GM13977 (cell line): Measurements from ENCODE around the gene XRN2.

Experiments
- DNase-seq: peaks from one replicate; pipeline ENCODE4 v3.0.0; 2012; ENCODE audit warnings: low spot score
- in situ Hi-C: fragments of 300-500 bp; cut with MboI; formaldehyde crosslinking; loops from one replicate; pipeline ENCODE4 v1.12.0; 2022; ENCODE audit warnings: low sequenced_read_pairs, low pct_unique_long_range_greater_than_20kb, mixed read lengths, inconsistent platforms; ENCODE audit not compliant: unreplicated experiment
- TF ChIP-seq, protein P1 (sequence below): IDR thresholded peaks from 2 replicates; pipeline ENCODE4 v1.5.1; 2012; ENCODE audit warnings: mild to moderate bottlenecking, control low read depth; ENCODE audit not compliant: insufficient read depth; ENCODE audit errors: extremely low read depth, missing control alignments

XRN2 gene

DNA sequence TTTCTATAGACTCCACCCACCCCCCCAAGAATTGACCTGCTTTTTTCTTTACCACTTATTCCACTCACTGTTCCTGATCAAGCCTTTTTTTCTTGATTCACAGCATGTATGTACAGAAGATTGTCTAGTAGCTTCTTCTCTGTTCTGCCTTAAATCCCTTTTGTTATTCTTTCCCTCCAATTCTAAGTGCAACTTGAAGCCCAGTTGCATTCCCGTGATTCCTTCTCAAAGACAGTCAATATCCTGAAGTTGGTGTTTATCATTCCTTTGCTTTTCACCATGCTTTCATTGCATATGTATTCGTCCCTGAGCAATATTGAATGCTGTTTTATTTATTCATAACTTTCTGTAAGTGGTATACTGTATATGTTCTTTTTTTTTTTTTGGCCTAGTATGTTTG lies 21.0 kb downstream of the XRN2 start:
- in situ Hi-C loops: no loop called here
- DNase-seq: no peak
- TF ChIP-seq, protein P1, sequence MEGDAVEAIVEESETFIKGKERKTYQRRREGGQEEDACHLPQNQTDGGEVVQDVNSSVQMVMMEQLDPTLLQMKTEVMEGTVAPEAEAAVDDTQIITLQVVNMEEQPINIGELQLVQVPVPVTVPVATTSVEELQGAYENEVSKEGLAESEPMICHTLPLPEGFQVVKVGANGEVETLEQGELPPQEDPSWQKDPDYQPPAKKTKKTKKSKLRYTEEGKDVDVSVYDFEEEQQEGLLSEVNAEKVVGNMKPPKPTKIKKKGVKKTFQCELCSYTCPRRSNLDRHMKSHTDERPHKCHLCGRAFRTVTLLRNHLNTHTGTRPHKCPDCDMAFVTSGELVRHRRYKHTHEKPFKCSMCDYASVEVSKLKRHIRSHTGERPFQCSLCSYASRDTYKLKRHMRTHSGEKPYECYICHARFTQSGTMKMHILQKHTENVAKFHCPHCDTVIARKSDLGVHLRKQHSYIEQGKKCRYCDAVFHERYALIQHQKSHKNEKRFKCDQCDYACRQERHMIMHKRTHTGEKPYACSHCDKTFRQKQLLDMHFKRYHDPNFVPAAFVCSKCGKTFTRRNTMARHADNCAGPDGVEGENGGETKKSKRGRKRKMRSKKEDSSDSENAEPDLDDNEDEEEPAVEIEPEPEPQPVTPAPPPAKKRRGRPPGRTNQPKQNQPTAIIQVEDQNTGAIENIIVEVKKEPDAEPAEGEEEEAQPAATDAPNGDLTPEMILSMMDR: no peak

DNA sequence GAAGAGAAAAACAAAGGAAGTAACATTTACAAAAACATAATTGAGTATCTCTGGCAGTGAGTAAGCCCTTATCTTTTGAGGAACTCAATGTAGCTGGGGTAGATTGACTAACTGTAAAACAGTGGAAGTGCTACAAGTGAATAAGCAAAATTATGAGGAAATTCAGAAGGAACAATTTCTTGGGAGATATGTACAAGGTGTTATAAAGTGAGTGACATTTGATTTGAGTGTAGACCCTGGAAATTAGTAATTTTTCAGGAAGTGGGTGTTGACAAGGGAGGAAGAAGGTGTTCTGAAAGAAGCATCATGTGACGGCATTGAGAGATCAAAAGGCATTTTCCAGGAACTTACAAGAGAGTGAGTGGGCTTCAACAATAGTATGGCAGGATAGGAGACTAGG lies 22.2 kb downstream of the XRN2 start:
- TF ChIP-seq, protein P1: no peak
- in situ Hi-C loops: no loop called here
- no peak for DNase-seq

DNA sequence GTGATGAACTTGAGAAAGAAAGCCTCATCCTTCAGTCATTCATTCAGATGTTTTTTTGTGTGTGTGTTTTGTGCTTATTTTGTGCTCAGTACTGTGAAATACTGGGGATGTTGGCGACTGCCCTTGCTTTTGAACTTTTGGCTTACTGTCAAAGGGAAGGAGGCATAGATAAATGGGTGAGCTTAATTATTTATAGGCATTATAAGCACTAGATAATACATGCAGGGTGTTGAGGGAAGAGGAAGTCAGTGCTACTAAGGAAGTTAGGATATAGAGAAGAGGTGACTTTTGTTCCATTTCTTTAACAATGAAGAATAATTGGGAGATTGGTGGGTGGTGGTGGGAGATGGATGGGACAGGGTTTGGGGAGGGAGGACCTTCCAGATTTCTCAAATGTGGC lies 23.6 kb downstream of the XRN2 start:
- no peak for DNase-seq

DNA sequence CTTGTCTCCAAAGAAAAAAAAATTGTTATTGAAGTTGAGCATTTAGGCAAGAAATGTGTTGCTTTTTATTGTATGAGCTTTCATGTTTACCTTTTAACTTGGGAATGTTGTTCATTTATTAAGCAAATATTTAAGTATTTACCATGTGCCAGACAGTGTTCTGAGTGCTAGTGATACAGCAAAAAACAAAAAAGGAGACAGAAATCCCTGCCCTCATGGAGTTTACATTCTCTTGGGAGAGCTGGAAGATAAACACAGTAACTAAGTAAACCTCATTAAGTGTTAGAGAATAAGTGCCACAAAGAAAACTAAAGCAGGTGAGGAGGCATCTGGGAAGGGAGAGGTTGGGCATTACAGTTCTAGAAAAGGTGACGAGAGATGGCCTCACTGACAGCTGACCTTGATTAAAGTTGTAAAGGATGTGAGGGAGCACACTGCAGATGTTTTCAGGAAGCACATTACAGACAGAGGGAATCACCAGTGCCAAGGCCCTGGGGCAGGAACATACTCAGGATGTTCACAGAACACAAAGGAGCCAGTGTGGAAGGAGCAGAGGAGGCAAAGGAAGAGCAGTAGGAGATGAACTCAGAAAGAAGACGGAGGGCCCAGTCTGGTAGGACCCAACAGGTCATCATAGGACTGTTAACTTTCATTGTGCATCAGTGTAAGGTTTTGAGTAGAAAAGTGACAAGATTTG lies 33.5 kb downstream of the XRN2 start:
- no peak for DNase-seq
- in situ Hi-C loops: no loop called here
- TF ChIP-seq, protein P1: no peak

More for the DNA sequence above, 23.6 kb downstream of the XRN2 start:
- in situ Hi-C loops: no loop called here
- TF ChIP-seq, protein P1: no peak

DNA sequence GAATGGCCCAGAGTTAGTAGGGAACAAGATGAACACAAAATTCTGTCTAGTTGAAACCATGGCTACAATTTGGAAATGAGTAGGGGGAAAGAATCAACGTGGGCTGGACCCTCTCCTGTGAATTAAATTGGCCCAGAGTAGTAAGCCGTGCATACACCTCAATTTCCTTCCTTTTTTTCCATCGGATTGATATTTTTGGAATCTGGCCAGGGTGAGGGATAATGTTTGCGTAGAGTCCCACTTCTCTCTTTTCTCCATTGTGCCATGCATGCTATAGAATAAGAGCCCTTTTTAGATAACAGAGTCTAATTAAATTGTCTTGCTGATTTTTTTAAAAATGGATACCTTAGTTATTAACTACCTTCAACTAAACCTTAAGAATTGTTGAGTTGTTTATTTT lies 35.2 kb downstream of the XRN2 start:
- DNase-seq: no peak
- TF ChIP-seq, protein P1: no peak
- in situ Hi-C loops: no loop called here

DNA sequence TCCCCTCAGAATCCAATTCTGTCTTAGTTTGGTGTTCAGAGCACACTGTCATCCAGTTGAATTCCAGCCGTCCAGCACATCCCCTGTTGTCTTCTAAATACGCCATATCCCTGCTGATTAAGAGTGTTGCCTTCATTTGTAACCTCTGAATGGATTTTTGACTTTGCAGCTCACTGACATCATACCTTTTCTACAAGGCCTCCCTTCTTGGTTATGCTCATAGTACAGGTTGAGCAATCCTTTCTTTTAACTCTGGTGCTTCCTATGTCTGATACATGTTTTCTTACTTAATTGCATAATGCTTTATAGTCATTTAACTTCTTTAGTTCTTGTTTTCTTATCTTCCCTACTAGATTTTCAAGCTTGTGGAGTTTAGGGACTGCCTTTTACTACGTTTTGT lies 36.4 kb downstream of the XRN2 start:
- in situ Hi-C loops: no loop called here
- TF ChIP-seq, protein P1: no peak
- no peak for DNase-seq
